SK-N-SH treated with all-trans-retinoic acid at 6 μM for 48 hours (cell line): ENCODE data around the gene SIRPB2.

Experiments used
- ARNTL ChIP-seq: fragments of 450-650 bp; formaldehyde crosslinking; IDR thresholded peaks from 2 replicates; pipeline ENCODE4 v1.5.0; 2020; ENCODE audit warnings: low read depth, mild to moderate bottlenecking, moderate library complexity, borderline replicate concordance
- BACH2 ChIP-seq: fragments of 250-450 bp; sonication (Bioruptor Pico); IDR thresholded peaks from 2 replicates; pipeline ENCODE4 v1.9.0; 2021; ENCODE audit warnings: mild to moderate bottlenecking, borderline replicate concordance
- CREB5 ChIP-seq: fragments of 250-450 bp; sonication (Bioruptor Pico); IDR thresholded peaks from 2 replicates; pipeline ENCODE4 v1.5.1; 2020; ENCODE audit warnings: low read depth, mild to moderate bottlenecking, moderate library complexity
- CSDC2 ChIP-seq: fragments of 250-450 bp; sonication (Bioruptor Pico); IDR thresholded peaks from 2 replicates; pipeline ENCODE4 v1.5.0; 2020; ENCODE audit warnings: mild to moderate bottlenecking, moderate library complexity
- CSRNP3 ChIP-seq: fragments of 250-450 bp; sonication (Bioruptor Pico); IDR thresholded peaks from 2 replicates; pipeline ENCODE4 v1.5.1; 2021; ENCODE audit warnings: mild to moderate bottlenecking, moderate library complexity
- ESRRG ChIP-seq: fragments of 250-450 bp; sonication (Bioruptor Pico); IDR thresholded peaks from 2 replicates; pipeline ENCODE4 v1.6.1; 2021; ENCODE audit warnings: mild to moderate bottlenecking
- ISL1 ChIP-seq: fragments of 250-450 bp; sonication (Bioruptor Pico); IDR thresholded peaks from 2 replicates; pipeline ENCODE4 v2.1.2; 2022; ENCODE audit warnings: mild to moderate bottlenecking, moderate library complexity
- PATZ1 ChIP-seq: fragments of 250-450 bp; sonication (Bioruptor Pico); IDR thresholded peaks from 2 replicates; pipeline ENCODE4 v1.8.0; 2020; ENCODE audit warnings: mild to moderate bottlenecking, moderate library complexity, borderline replicate concordance
- POU6F1 ChIP-seq: fragments of 250-450 bp; sonication (Bioruptor Pico); IDR thresholded peaks from 2 replicates; pipeline ENCODE4 v1.8.0; 2021; ENCODE audit warnings: low read depth, mild to moderate bottlenecking, moderate library complexity, borderline replicate concordance
- RARB ChIP-seq: fragments of 250-450 bp; sonication (Bioruptor Pico); IDR thresholded peaks from 2 replicates; pipeline ENCODE4 v1.8.0; 2021; ENCODE audit warnings: mild to moderate bottlenecking, moderate library complexity
- SNAI2 ChIP-seq: fragments of 250-450 bp; sonication (Bioruptor Pico); IDR thresholded peaks from 2 replicates; pipeline ENCODE4 v1.5.0; 2020; ENCODE audit warnings: mild to moderate bottlenecking, moderate library complexity
- ZC3H10 ChIP-seq: fragments of 250-450 bp; sonication (Bioruptor Pico); IDR thresholded peaks from 2 replicates; pipeline ENCODE4 v1.5.1; 2021; ENCODE audit warnings: mild to moderate bottlenecking, moderate library complexity
- ZFP3 ChIP-seq: fragments of 250-450 bp; sonication (Bioruptor Pico); IDR thresholded peaks from 2 replicates; pipeline ENCODE4 v1.5.0; 2020; ENCODE audit warnings: mild to moderate bottlenecking, moderate library complexity
- ZNF8 ChIP-seq: fragments of 450-650 bp; formaldehyde crosslinking; IDR thresholded peaks from 2 replicates; pipeline ENCODE4 v1.5.0; 2020; ENCODE audit warnings: mild to moderate bottlenecking, moderate library complexity

- TF ChIP-seq CSDC2 (CRISPR knock-in tag), result no peak
- TF ChIP-seq ARNTL (CRISPR knock-in tag), result no peak
- TF ChIP-seq ZNF8 (CRISPR knock-in tag), result no peak
- no peak for TF ChIP-seq ZFP3 (CRISPR knock-in tag)
- no peak for TF ChIP-seq RARB (CRISPR knock-in tag)
- TF ChIP-seq ISL1, result no peak
- no peak for TF ChIP-seq ZC3H10 (CRISPR knock-in tag)
- no peak for TF ChIP-seq CSRNP3 (CRISPR knock-in tag)
- TF ChIP-seq POU6F1 (CRISPR knock-in tag), result no peak
- TF ChIP-seq BACH2, result no peak
- no peak for TF ChIP-seq ESRRG (CRISPR knock-in tag)
- TF ChIP-seq CREB5, result no peak
- no peak for TF ChIP-seq PATZ1 (CRISPR knock-in tag)
- no peak for TF ChIP-seq SNAI2 (CRISPR knock-in tag)
These were observed 14.7 kb upstream of the SIRPB2 start for GRCh38 chr20:1505871-1506270.
